Spinal cord (tissue), 10 donors: ENCODE data around the gene ST7L. TPM values are rescaled to one million over a fixed set of nuclear protein-coding genes. Genes with fewer than 3 reads are reported as not detected.

Experiments
- DNase-seq, 6 donors: peaks; one replicate each; pipeline versions ENCODE4 v3.0.0 to v3.0.0-alpha.2; 2013 to 2015; ENCODE audit warnings: low spot score in 6 of 6, low read depth in 4 of 6
- H3K27ac ChIP-seq: one replicate; pipeline ENCODE4 v1.5.1; 2013; ENCODE audit warnings: low read depth, low read length, control low read depth
- H3K27me3 ChIP-seq: one replicate; pipeline ENCODE4 v1.6.1; 2013; ENCODE audit warnings: low read length; ENCODE audit not compliant: control insufficient read depth, insufficient read depth
- H3K36me3 ChIP-seq: one replicate; pipeline ENCODE4 v1.6.1; 2013; ENCODE audit warnings: low read length; ENCODE audit not compliant: control insufficient read depth, insufficient read depth
- H3K4me1 ChIP-seq: one replicate; pipeline ENCODE4 v1.6.1; 2013; ENCODE audit warnings: low read length; ENCODE audit not compliant: control insufficient read depth, insufficient read depth
- H3K4me3 ChIP-seq: one replicate; pipeline ENCODE4 v1.5.1; 2013; ENCODE audit warnings: low read depth, low read length, control low read depth
- H3K9me3 ChIP-seq: one replicate; pipeline ENCODE4 v1.6.1; 2013; ENCODE audit warnings: low read length; ENCODE audit not compliant: control insufficient read depth, insufficient read depth
- WGBS: methylation state at CpG from one replicate; pipeline ENCODE4 v1.1.5; 2013; ENCODE audit warnings: missing lambda C conversion rate; ENCODE audit not compliant: insufficient coverage; 5-methylcytosine and 5-hydroxymethylcytosine counted together
- polyA plus RNA-seq, 2 donors: library from polyadenylated mRNA; unstranded; fragments of 120-200 nt; gene quantifications; one replicate each; pipeline ENCODE4 v1.2.1, GENCODE V29; 2013; ENCODE audit not compliant: insufficient read length in 2 of 2
- total RNA-seq, 2 donors: library from RNA; depleted of rRNA in 1 of 2; stranded (reverse); fragments of 120-200 nt in 1 of 2; fragments of >200 nt in 1 of 2; gene quantifications; one replicate each; pipeline versions ENCODE4 v1.2.3 to v1.2.4, GENCODE V29; 2013 to 2014
- donor health status: healthy.

The ST7L gene
- total and polyA plus RNA-seq, 4 donors: 21.3 to 40.9 (median 27.8) TPM

DNA sequence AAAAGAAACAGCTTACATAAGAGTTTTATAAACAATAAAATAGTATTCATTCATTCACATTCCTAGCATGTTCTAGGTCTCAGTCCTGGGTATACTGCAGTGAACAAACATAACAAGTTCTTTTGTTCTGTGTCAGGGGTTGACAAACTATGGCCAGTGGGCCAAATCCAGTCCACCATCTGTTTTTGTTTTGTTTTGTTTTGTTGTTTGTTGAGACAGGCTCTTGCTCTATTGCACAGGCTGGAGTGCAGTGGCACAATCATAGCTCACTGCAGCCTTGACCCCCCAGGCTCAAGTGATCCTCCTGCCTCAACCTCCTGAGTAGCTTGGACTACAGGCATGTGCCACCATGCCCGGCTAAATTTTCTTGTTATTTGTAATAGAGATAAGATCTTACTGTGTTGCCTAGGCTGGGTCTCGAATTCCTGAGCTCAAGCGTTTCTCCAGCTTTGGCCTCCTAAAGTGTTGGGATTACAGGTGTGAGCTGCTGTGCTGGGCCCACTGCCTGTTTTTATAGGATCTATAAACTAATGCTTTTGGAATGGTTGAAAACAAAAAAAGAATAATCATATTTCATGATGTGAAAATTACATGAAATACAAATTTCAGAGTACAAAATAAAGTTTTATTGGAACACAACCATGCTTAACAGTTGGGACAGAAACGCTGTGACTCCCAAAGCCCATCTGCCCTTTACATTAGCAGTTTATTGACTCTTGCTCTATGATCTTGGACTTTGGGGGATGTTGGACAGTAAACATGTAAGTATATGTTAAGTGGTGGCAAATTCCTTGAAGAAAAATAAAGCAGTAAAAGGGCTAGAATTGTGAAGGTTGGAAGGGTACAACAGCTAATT is 18.5 kb upstream of the ST7L start:
- Histone ChIP-seq H3K4me1 (peaks cover 4% of the 10 kb centered on the region), H3K36me3 (no peaks in the 10 kb centered on the region), H3K27me3 (no peaks in the 10 kb centered on the region), H3K27ac (no peak overlapping the region), H3K4me3 (no peak overlapping the region), H3K9me3 (no peaks in the 10 kb centered on the region)
- WGBS: 100% methylated on average over 1 of the region's 4 CpGs
- peak in 1 of 6 donors; percentile 6 for DNase-seq

DNA sequence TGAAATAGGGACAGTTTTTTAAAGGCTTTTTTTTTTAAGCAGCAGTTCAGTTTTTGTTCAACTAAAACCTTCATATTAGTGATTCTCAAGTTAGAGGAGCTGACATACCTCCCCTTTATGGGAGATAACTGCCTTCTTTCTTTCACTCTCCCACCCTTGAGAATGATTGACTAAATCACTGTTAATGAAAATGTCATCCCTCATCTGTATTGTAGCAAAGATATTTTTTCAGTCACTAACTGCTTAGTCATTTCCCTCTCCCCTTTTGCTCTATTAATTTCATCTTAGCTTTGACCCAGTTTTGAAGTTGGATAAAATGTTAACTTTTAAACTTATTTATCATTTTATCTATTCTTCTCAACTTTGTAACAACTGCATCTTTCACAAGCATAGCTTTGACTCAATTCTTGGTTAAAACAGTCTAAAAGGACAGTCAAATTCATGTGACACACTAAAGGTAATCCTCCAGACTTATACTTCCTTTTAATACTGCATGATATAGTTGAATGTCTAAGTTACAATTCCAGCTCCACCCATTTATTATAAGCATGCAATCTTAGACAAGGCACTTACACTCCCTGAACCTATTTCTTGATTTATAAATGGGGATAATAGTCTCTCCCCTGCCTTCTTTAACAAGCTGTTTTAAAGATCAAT is 17.8 kb upstream of the ST7L start:
- peaks cover 4% of the 10 kb centered on the region for H3K4me1 ChIP-seq
- no peak overlapping the region for H3K4me3 ChIP-seq
- no peaks in the 10 kb centered on the region for H3K27me3 ChIP-seq
- H3K9me3 ChIP-seq: no peaks in the 10 kb centered on the region
- H3K36me3 ChIP-seq: no peaks in the 10 kb centered on the region
- DNase-seq: no peak
- H3K27ac ChIP-seq: no peak overlapping the region

DNA sequence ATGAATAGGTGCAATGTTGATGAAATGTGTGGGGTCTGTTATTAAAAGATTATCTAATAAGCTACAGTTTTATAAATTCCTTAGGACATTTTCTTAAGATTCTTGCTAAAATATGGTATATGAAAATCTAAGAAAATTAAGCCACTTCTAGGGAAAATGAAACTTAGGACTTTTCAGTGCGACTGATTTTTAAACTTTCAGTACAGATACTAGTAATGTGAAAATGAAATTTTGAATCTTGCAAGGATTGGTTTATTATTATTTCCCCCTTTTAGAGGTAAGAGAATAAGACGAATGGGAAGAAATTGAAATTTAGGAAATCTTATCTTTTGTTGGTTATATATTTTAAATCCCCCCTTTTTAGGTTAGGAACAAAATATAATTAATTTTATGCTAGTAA is 17.1 kb upstream of the ST7L start:
- no peak overlapping the region for H3K27ac ChIP-seq
- H3K36me3 ChIP-seq: no peaks in the 10 kb centered on the region
- no CpG with 5 or more reads among the region's 2 CpGs for WGBS
- H3K27me3 ChIP-seq: no peaks in the 10 kb centered on the region
- H3K4me1 ChIP-seq: no peaks in the 10 kb centered on the region
- no peak overlapping the region for H3K4me3 ChIP-seq
- DNase-seq: no peak
- no peaks in the 10 kb centered on the region for H3K9me3 ChIP-seq

DNA sequence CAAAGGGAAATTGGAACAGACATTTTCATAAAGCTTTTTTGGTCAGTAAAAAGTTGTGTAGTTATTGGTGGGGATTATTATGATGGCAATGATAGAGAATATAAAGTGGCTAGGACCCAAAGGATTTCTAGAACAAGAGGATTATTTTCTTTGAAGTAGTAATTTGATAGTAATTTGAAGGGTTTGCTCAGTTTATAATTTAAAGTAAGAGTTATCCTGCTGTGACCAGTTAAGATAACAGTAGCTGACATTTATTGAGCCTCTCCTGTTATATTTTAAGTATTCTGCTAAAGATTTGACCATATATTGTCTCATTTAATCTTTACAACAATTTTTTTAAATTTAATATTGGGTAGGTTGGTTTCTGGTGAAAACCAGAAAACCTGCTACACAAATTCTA is 15.4 kb upstream of the ST7L start:
- Histone ChIP-seq H3K4me3 (no peak overlapping the region), H3K4me1 (no peaks in the 10 kb centered on the region), H3K36me3 (no peaks in the 10 kb centered on the region), H3K27me3 (no peaks in the 10 kb centered on the region), H3K9me3 (no peaks in the 10 kb centered on the region), H3K27ac (no peak overlapping the region)
- no peak for DNase-seq

DNA sequence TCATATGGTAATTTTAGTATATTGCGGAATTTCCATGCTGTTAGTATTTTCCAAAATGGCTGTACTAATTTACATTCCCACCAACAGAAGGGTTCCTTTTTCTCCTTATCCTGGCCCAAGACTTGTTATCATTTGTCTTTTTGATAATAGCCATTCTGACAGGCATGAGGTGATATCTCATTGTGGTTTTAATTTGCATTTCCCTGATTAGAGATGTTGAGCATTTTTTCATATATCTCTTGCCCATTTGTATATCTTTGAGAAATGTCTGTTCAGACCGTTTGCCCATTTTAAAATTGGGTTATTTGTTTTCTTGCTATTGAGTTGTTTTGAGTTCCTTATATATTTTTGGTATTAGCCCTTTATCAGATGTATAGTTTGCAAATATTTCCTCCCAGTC is 14.7 kb upstream of the ST7L start:
- DNase-seq: no peak
- Histone ChIP-seq H3K27ac (no peak overlapping the region), H3K9me3 (no peaks in the 10 kb centered on the region), H3K4me1 (no peaks in the 10 kb centered on the region), H3K27me3 (no peaks in the 10 kb centered on the region), H3K4me3 (no peak overlapping the region), H3K36me3 (no peaks in the 10 kb centered on the region)
- WGBS: no CpG with 5 or more reads among the region's 2 CpGs

DNA sequence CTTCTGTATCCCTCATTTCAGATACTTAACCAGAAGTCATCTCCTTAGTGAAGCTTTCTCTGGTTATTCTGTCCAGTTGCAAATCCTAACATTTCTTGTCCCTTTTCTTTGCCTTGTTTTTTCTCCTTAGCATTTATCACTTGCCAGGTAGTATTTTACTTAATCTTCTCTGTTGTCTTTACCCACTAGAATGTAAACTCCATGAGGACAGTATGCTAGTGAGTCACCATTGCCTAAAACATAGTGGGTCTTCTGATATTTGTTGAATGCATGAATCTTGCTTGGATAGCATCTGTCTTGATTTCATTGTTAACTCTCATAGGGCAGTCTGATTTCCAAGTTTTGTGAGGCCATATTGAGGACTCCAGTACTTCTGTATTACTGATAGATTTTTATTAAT is 10.3 kb upstream of the ST7L start:
- Histone ChIP-seq H3K4me3 (no peak overlapping the region), H3K36me3 (no peaks in the 10 kb centered on the region), H3K27ac (no peak overlapping the region), H3K9me3 (no peaks in the 10 kb centered on the region), H3K27me3 (no peaks in the 10 kb centered on the region), H3K4me1 (no peaks in the 10 kb centered on the region)
- no peak for DNase-seq

DNA sequence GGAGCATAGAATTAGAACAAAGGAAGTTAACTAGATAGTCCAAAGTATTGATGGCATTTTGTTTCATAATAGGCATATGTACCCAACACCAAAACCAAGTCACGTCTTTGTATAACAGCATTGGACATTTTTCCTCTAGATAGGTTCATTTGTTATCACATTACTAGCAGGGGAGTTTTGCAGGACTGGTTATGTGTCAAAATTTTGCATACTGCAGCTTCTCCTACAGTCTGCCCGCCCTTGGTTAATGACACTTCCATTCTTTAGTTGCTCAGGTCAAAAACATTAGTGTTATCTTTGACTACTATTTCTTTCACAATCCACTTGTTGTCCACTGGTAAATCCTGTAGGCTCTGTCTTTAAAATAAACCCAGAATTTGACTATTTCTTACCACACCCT is 9.6 kb upstream of the ST7L start:
- Histone ChIP-seq H3K27ac (no peak overlapping the region), H3K4me1 (no peaks in the 10 kb centered on the region), H3K27me3 (no peaks in the 10 kb centered on the region), H3K9me3 (no peaks in the 10 kb centered on the region), H3K4me3 (no peak overlapping the region), H3K36me3 (no peaks in the 10 kb centered on the region)
- DNase-seq: no peak
- WGBS: 100% methylated on average over 1 of the region's 2 CpGs

DNA sequence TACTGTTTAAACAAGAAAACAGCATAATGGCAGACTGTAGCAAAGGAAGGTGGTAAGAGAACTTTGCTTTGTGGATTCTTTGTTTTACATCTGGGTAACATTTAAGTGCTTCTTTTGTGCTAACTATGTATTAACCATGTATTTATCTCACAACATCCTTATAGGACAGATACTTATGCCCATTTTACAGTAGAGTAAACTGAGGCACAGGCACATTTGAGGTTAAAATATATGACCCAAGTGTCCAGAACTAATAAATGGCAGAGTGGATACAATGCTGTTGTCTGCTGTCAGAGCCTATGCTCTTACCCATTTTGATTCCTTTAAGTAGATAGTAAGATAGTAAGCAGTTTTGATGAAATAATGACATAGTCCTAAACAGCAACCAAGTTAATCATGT is 7.9 kb upstream of the ST7L start:
- H3K4me3 ChIP-seq: no peak overlapping the region
- no peak overlapping the region for H3K27ac ChIP-seq
- peaks cover under 1% of the 10 kb centered on the region for H3K4me1 ChIP-seq
- no peak for DNase-seq
- H3K27me3 ChIP-seq: no peaks in the 10 kb centered on the region
- no peaks in the 10 kb centered on the region for H3K36me3 ChIP-seq
- no peaks in the 10 kb centered on the region for H3K9me3 ChIP-seq

DNA sequence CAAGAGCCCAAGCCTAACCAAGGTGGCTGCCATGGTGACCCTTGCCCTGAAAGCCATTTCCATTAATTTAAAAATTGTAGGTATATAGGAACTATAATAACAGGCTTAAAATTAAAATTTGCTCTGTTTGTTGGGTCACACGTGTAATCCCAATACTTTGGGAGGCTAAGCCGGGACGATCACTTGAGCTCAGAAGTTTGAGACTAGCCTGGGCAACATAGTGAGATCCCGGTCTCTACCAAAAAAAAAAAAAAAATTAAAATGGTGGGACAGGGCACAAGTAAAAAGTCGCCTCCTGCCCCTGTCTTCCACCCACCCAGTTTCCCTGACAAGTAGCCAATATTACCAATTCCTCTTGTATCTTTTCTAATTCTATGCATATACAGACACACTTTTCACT is 7.3 kb upstream of the ST7L start:
- Histone ChIP-seq H3K27me3 (no peaks in the 10 kb centered on the region), H3K36me3 (no peaks in the 10 kb centered on the region), H3K9me3 (no peaks in the 10 kb centered on the region), H3K4me1 (peaks cover 8% of the 10 kb centered on the region), H3K27ac (no peak overlapping the region), H3K4me3 (no peak overlapping the region)
- DNase-seq: no peak
- WGBS: 100% methylated on average over 2 of the region's 5 CpGs

DNA sequence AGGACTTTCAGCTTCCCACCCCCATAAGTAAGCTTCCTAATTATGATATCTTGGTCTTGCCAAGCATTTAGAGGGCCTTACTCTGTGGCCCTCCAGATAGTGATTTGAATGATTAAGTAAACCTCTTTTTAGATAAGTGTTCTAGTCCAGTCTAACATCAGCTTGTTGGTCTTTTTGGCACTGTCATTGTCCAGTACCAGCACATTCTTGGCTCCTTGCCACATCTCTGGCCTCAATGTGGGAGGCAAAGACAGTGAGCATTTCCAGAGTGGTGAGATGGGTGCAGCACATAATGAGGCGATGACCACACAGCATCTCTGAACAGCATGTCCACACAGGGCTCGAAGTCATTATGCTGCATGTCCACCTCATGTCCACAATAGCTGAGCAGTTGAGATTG is 6.8 kb upstream of the ST7L start:
- DNase-seq: peak in 1 of 6 donors; percentile 7
- 100% methylated on average over 1 of the region's 2 CpGs for WGBS
- Histone ChIP-seq H3K27me3 (no peaks in the 10 kb centered on the region), H3K9me3 (no peaks in the 10 kb centered on the region), H3K36me3 (no peaks in the 10 kb centered on the region), H3K4me3 (no peak overlapping the region), H3K27ac (no peak overlapping the region), H3K4me1 (peaks cover 10% of the 10 kb centered on the region)
